Stomach (tissue), 9 donors: ENCODE data around the gene CCNE1. TPM values are rescaled to one million over a fixed set of nuclear protein-coding genes. Genes with fewer than 3 reads are reported as not detected.

ENCODE experiments used
- DNase-seq, 2 donors: peaks; one replicate each; pipeline versions ENCODE4 v3.0.0 to v3.0.0-alpha.2; 2013 to 2019
- H3K27ac ChIP-seq, 5 donors: fragments of 200-600 bp in 4 of 5; sonication (generic) in 4 of 5; one replicate each; pipeline ENCODE4 v1.5.1; 2013 to 2019; ENCODE audit warnings: mild to moderate bottlenecking in 1 of 5, moderate library complexity in 1 of 5
- H3K27me3 ChIP-seq, 3 donors: fragments of 200-600 bp; sonication (generic); one replicate each; pipeline ENCODE4 v1.5.1; 2017 to 2019; ENCODE audit warnings: mixed run types in 1 of 3
- H3K36me3 ChIP-seq, 4 donors: fragments of 200-600 bp; sonication (generic); 1 replicate in 3 of 4; 2 replicates in 1 of 4; pipeline ENCODE4 v1.5.1; 2016 to 2019
- H3K4me1 ChIP-seq, 4 donors: fragments of 200-600 bp; sonication (generic); one replicate each; pipeline ENCODE4 v1.5.1; 2016 to 2019
- H3K4me3 ChIP-seq, 4 donors: fragments of 200-600 bp; sonication (generic) in 3 of 4; one replicate each; pipeline ENCODE4 v1.5.1; 2016 to 2019; ENCODE audit warnings: mild to moderate bottlenecking in 1 of 4
- H3K9me3 ChIP-seq, 4 donors: fragments of 200-600 bp; sonication (generic); one replicate each; pipeline ENCODE4 v1.5.1; 2016 to 2019
- EP300 ChIP-seq: sonication (generic); formaldehyde crosslinking; IDR thresholded peaks from one replicate; pipeline ENCODE4 v1.6.1; 2017; ENCODE audit warnings: antibody characterized with exemption
- POLR2A ChIP-seq, 4 donors: fragments of 450-650 bp; IDR thresholded peaks; one replicate each; pipeline ENCODE4 v1.6.1; 2016; ENCODE audit warnings: antibody characterized with exemption in 4 of 4, control low read depth in 2 of 4, mild to moderate bottlenecking in 1 of 4, moderate library complexity in 1 of 4
- POLR2AphosphoS5 ChIP-seq, 3 donors: sonication (generic); formaldehyde crosslinking; IDR thresholded peaks; one replicate each; pipeline ENCODE4 v1.6.1; 2016; ENCODE audit warnings: antibody characterized with exemption in 3 of 3
- WGBS, 5 donors: extraction: QIAGEN DNeasy Blood & Tissue Kit in 3 of 5; methylation state at CpG; one replicate each; pipeline versions ENCODE4 v1.1.5 to v1.1.7; 2013 to 2018; 5-methylcytosine and 5-hydroxymethylcytosine counted together
- intact Hi-C: fragments of 100-400 bp; cut with DNase I; formaldehyde crosslinking; loops from one replicate; pipeline ENCODE4 v1.15.1; 2023; ENCODE audit warnings: low total_unique reads
- polyA plus RNA-seq, 3 donors: library from polyadenylated mRNA; stranded (reverse); fragments of 200-250 nt; gene quantifications; one replicate each; pipeline ENCODE4 v1.2.3, GENCODE V29; 2013
- total RNA-seq, 5 donors: library from RNA; depleted of rRNA; stranded (reverse); fragments of >200 nt; gene quantifications; one replicate each; pipeline versions ENCODE4 v1.1.0 to v1.2.3, GENCODE V29; 2014 to 2016
- TF ChIP-seq, protein P1 (sequence below), 7 experiments: fragments of 450-650 bp in 4 of 7; fragments of 200-600 bp in 3 of 7; sonication (generic) in 3 of 7; IDR thresholded peaks; one replicate each; pipeline ENCODE4 v1.5.1; 2016 to 2019; ENCODE audit warnings: antibody characterized with exemption in 7 of 7, control low read depth in 2 of 7, mild to moderate bottlenecking in 1 of 7
- donor health status: healthy with polysubstance abuse.
- donor health status: Bipolar disorder and iron deficiency.
- donor health status: healthy.

The CCNE1 gene
- total and polyA plus RNA-seq, 8 donors: 1.7 to 3.7 (median 3.1) TPM; not detected in 3

DNA sequence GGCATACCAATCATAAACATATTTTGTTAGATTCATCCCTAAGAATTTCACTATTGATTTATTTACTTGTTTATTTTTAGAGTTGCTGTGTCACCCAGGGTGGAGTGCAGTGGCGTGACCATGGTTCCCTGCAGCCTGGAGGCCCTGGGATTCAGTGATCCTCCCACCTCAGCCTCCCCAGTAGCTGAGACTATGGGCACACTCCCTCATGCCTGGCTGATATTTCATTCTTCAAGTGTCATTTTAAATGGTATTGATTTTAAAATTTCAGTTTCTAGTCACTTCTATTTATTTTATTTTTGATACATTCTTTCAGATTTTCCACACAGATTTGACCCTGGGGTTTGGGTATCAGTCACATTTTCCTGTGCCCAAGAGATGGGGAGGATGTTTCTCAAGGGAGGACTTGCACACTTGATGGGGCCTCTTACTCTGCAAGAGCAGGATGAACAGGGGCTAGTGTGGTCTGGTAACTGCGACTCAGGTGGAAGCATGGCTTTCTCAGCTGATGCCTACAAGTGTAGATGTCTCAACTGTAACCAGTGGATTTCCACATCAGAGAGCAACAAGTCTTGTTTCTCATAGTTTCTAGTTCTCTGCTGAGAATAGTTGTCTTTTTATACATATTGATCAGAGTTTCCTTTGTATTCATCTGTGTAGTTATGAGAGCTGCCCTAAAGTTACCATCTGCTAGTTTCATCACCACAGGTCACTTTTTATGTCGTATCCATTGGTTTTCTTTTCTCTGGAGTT, 40.2 kb downstream of the CCNE1 start:
- DNase-seq: no peak
- Histone ChIP-seq H3K9me3 (no peaks in the 10 kb centered on the region), H3K4me1 (no peaks in the 10 kb centered on the region), H3K27me3 (peaks cover 0 to 14% (median 3%) of the 10 kb centered on the region in 3 donors), H3K36me3 (no peaks in the 10 kb centered on the region), H3K27ac (no peak overlapping the region), H3K4me3 (no peak overlapping the region)
- intact Hi-C loops: no loop called here
- TF ChIP-seq EP300 (no peak), POLR2A (IDR thresholded peaks at IDR 0.05) (no peak), POLR2AphosphoS5 (IDR thresholded peaks at IDR 0.05) (no peak)
- TF ChIP-seq, protein P1, sequence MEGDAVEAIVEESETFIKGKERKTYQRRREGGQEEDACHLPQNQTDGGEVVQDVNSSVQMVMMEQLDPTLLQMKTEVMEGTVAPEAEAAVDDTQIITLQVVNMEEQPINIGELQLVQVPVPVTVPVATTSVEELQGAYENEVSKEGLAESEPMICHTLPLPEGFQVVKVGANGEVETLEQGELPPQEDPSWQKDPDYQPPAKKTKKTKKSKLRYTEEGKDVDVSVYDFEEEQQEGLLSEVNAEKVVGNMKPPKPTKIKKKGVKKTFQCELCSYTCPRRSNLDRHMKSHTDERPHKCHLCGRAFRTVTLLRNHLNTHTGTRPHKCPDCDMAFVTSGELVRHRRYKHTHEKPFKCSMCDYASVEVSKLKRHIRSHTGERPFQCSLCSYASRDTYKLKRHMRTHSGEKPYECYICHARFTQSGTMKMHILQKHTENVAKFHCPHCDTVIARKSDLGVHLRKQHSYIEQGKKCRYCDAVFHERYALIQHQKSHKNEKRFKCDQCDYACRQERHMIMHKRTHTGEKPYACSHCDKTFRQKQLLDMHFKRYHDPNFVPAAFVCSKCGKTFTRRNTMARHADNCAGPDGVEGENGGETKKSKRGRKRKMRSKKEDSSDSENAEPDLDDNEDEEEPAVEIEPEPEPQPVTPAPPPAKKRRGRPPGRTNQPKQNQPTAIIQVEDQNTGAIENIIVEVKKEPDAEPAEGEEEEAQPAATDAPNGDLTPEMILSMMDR (IDR thresholded peaks at IDR 0.05): no peak
- WGBS, 5 donors: 70 to 85% (median 78%) methylated on average over 3 of the region's 3 CpGs

DNA sequence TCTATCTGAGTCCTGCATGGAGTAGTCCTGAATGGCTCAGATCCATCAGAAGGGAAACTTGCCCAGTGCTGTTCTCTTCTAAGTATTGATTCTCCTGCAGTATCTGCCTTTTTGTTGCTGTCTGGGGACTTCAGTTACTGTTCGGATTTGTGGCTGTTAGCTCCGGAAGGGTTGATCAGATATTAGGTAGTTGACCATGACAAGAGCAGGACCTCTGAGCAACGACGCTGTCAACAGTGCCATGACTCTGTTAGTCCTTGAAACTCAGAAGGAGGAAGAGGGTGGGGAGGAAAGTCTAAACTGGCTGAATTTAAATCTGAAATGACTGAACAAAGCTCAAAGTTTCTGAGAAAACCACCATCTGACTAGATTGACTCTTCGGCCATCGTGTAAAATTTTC, 42.2 kb downstream of the CCNE1 start:
- WGBS, 5 donors: 84 to 88% (median 85%) methylated on average over 6 of the region's 6 CpGs
- no peak for DNase-seq
- Histone ChIP-seq H3K27me3 (peaks cover 0 to 26% (median 11%) of the 10 kb centered on the region in 3 donors), H3K36me3 (no peaks in the 10 kb centered on the region), H3K4me1 (no peaks in the 10 kb centered on the region), H3K9me3 (no peaks in the 10 kb centered on the region), H3K27ac (no peak overlapping the region), H3K4me3 (no peak overlapping the region)
- TF ChIP-seq POLR2A (IDR thresholded peaks at IDR 0.05) (no peak), EP300 (no peak), POLR2AphosphoS5 (IDR thresholded peaks at IDR 0.05) (no peak)
- TF ChIP-seq, protein P1 (IDR thresholded peaks at IDR 0.05): no peak
- intact Hi-C loops: no loop called here

DNA sequence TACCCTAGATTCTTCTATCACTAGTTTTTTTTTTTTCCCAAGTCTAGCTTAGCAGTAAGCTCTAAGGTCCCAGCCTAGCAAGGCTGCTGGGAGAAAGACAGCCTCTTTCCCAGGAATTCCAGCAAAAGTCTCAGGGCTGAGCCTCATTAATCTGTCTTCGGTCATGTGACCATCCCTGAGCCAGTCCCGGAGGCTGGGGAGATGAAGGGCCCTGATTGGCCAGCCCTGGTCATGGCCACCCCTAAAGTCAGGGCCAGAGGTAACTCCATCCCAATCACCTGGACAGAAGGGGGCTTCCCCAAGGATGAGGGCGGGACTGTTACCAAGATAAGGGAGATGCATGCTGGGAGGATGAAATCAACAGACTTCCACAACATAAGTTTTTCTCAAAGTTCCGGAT, 43.3 kb downstream of the CCNE1 start:
- Histone ChIP-seq H3K36me3 (no peaks in the 10 kb centered on the region), H3K27me3 (peaks cover 0 to 37% (median 11%) of the 10 kb centered on the region in 3 donors), H3K4me3 (no peak overlapping the region), H3K27ac (no peak overlapping the region), H3K4me1 (no peaks in the 10 kb centered on the region), H3K9me3 (no peaks in the 10 kb centered on the region)
- intact Hi-C loops: no loop called here
- WGBS, 5 donors: 75 to 91% (median 80%) methylated on average over 4 of the region's 4 CpGs
- no peak for DNase-seq
- TF ChIP-seq, protein P1 (IDR thresholded peaks at IDR 0.05): no peak
- TF ChIP-seq EP300 (no peak), POLR2A (IDR thresholded peaks at IDR 0.05) (no peak)

DNA sequence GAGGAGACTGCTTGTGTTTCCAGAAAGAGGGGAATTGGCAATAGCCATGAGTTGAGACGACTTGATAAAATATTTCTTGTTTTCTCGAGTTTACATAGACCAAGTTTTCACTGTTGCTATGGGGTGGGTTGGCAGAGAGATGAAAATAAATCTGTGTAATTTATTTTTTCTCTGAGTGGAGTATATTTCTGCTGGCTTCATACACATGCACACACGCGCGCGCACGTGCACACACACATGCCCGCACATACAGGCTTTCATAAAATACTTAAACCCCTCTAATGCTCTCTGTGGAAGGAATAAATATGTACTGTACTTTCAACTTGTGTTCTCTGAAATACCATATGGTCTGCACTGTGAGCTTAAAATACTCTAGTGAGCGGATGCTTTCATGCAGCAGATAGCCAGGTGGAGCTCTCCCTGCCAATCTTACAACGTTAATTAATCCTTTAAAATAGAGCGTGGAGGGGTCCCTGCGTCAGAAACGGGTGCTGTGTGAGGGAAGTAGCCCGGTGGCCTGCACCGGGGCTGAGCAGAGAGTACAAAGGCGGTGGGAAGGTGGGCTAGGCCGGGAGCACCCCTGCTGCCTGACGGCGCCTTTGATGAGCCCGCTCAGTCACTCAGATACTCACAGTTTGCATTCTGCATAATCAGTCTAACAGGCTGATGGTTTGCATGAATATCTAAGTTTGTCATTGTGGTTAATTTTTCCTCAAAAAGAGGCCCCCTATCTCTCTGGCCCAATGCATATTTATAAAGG, 44.1 kb downstream of the CCNE1 start:
- intact Hi-C loops: no loop called here
- peak in 1 of 2 donors; percentile 40 for DNase-seq

More for the DNA sequence above, 44.1 kb downstream of the CCNE1 start:
- Histone ChIP-seq H3K9me3 (no peaks in the 10 kb centered on the region), H3K4me1 (no peaks in the 10 kb centered on the region), H3K36me3 (no peaks in the 10 kb centered on the region), H3K27ac (no peak overlapping the region), H3K4me3 (no peak overlapping the region), H3K27me3 (peaks cover 0 to 41% (median 11%) of the 10 kb centered on the region in 3 donors)
- TF ChIP-seq, protein P1 (IDR thresholded peaks at IDR 0.05): no peak
- TF ChIP-seq POLR2AphosphoS5 (IDR thresholded peaks at IDR 0.05): no peak
- TF ChIP-seq EP300: no peak
- TF ChIP-seq POLR2A (IDR thresholded peaks at IDR 0.05): no peak
- 70 to 82% (median 78%) methylated on average over 18 to 20 of the region's 20 CpGs for WGBS, 5 donors
